Panc1 (cell line): ENCODE measurements around the gene VDR.

ENCODE experiments used
- CTCF ChIP-seq: fragments of 450-650 bp; IDR thresholded peaks from 2 replicates; pipeline ENCODE4 v1.5.1; 2017; ENCODE audit warnings: mild to moderate bottlenecking
- POLR2AphosphoS5 ChIP-seq: IDR thresholded peaks from 2 replicates; pipeline ENCODE4 v1.6.1; 2012; ENCODE audit warnings: mild to moderate bottlenecking, low read depth, low read length, moderate library complexity
- SIN3A ChIP-seq: IDR thresholded peaks from 2 replicates; pipeline ENCODE4 v1.6.1; 2012; ENCODE audit warnings: low read depth, mild to moderate bottlenecking, low read length, moderate library complexity, borderline replicate concordance; ENCODE audit not compliant: insufficient read depth
- TCF7L2 ChIP-seq: IDR thresholded peaks from 2 replicates; pipeline ENCODE4 v1.6.1; 2011; ENCODE audit warnings: mild to moderate bottlenecking, low read depth, low read length, inconsistent platforms

DNA sequence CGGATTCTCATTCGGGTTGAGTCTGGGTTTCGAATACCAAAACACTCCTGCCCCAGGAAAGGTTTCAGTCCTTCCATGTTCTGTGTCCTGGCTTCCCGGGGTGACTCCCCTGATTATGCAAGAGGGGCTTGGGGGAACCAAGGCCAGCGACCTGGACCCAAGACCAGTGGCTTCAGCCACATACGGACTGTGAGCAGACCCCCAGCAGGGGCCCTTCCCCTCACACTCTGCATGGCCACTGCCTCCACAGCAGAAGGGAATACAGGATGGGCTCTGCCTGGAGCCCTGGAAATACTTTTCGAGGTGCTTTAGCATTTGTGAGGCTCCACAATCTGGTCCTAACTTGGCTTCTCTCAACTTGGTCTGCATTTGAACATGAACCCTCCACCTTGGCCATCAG, 104.2 kb downstream of the VDR start:
- no peak for TF ChIP-seq CTCF
- TF ChIP-seq POLR2AphosphoS5: no peak
- no peak for TF ChIP-seq TCF7L2
- no peak for TF ChIP-seq SIN3A
